Left kidney (tissue), 2 donors: Measurements from ENCODE around the gene TMEM238. TPM values are rescaled to one million over a fixed set of nuclear protein-coding genes. Genes with fewer than 3 reads are reported as not detected.
"Not testable (repeated sequence)": the region's sequence is repeated elsewhere in the genome, so short reads cannot be mapped to it uniquely, and the experiment has no call there.

Experiments
- DNase-seq: peaks from one replicate; pipeline ENCODE4 v3.0.0-alpha.2; 2013
- polyA plus RNA-seq: library from polyadenylated mRNA; unstranded; fragments of 120-200 nt; gene quantifications from one replicate; pipeline ENCODE4 v1.2.1, GENCODE V29; 2013; ENCODE audit not compliant: insufficient read length

Gene TMEM238
- polyA plus RNA-seq, 1 donor: 0.32 TPM

DNA sequence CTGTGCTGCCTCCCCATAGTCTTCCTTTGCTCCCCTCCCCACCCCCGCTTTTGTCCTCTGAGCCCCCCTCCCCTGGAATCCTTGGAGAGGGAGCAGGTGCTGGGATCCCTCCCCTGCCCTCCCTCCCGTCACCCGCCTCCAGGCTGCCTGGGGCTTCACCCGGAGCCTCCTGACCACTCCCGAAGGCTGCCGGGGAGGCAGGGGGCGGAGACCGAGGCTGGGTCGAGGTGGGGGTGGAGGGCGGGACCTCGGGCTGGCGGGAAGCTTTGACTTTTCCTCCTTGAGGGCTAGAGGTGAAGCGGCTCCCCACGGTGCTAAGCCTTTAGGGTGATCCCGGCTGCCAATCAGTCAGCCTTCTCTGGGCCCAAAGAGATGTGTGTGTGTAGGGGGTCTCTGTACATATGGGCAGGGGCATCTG, 42.9 kb downstream of the TMEM238 start:
- peak; percentile 74 for DNase-seq

- no peak for DNase-seq
Measured at GRCh38 chr19:55340784-55341147, 43.3 kb downstream of the TMEM238 start.

GRCh38 chr19:55339889-55340783, 44.0 kb downstream of the TMEM238 start:
- no peak for DNase-seq

- DNase-seq: peak; percentile 100
Measured at GRCh38 chr19:55339105-55339888, 44.8 kb downstream of the TMEM238 start, which contains the start of gene KMT5C. TSS of gene KMT5C (plus strand) at chr19:55339876. CDS start at chr19:55341937, 2,061 bp downstream.

DNA sequence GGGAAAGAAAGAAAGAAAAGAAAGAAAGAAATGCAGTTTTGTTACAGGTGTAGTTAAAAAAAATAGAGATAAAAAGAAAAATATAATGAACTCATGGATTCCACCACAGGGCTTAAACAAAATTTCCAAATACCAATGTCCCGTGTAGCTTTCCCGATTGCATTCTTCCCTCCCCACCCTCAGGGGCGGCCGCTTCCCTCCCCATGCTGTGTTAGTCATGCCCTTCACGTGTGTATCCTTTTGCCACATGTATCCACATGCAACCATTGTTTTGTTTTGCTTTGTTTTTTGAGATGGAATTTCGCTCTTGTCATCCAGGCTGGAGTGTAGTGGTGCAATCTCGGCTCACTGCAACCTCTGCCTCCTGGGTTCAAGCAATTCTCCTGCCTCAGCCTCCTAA, 48.0 kb downstream of the TMEM238 start:
- no peak for DNase-seq

DNA sequence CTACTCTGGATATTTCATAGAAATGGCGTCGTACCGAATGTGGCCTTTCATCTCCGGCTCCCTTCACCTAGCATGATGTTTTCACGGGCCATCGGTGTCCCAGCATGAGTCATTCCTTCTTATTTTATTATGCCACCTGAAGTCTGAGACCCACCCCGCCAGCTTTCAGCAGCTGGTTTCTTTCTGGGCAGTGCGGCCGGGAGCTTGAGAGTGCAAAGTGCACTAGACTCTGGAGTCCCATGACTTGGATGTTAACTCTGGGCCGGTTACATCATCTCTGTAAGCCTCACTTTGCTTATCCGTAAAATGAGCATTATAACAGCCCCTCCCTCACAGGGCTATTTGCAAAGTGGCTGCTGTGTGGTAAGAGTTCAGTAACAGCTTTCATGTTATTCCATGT, 50.2 kb downstream of the TMEM238 start:
- no peak for DNase-seq

GRCh38 chr19:55329791-55330190, 54.3 kb downstream of the TMEM238 start:
- DNase-seq: not testable (repeated sequence)

Other genes with a start within 250 kb of the TMEM238 start
- gene TNNT1, start 235.1 kb downstream of the TMEM238 start, polyA plus RNA-seq: 3.8 TPM
- gene TNNI3, start 226.6 kb downstream of the TMEM238 start, polyA plus RNA-seq: 3.3 TPM
- gene DNAAF3, start 217.7 kb downstream of the TMEM238 start, polyA plus RNA-seq: 7.5 TPM
- gene SYT5, start 204.0 kb downstream of the TMEM238 start, polyA plus RNA-seq: 0.30 TPM
- 0.07 TPM for gene PTPRH, start 174.8 kb downstream of the TMEM238 start, polyA plus RNA-seq
- gene TMEM86B, start 155.5 kb downstream of the TMEM238 start, polyA plus RNA-seq: 2.8 TPM
- gene PPP6R1, start 125.3 kb downstream of the TMEM238 start, polyA plus RNA-seq: 46.0 TPM
- gene HSPBP1, start 104.2 kb downstream of the TMEM238 start, polyA plus RNA-seq: 24.0 TPM
- 14.7 TPM for gene BRSK1, start 100.3 kb downstream of the TMEM238 start, polyA plus RNA-seq
- 1.5 TPM for gene TMEM150B, start 59.0 kb downstream of the TMEM238 start, polyA plus RNA-seq
- gene KMT5C, start 44.4 kb downstream of the TMEM238 start, polyA plus RNA-seq: 24.4 TPM
- gene COX6B2, start 29.6 kb downstream of the TMEM238 start, polyA plus RNA-seq: 0.78 TPM
- 0.17 TPM for gene GARIN5B, start 21.0 kb downstream of the TMEM238 start, polyA plus RNA-seq
- 1.4 TPM for gene IL11, start 13.8 kb downstream of the TMEM238 start, polyA plus RNA-seq
- gene TMEM190, start 7.5 kb downstream of the TMEM238 start, polyA plus RNA-seq: 0.48 TPM
- gene RPL28, start 1.6 kb upstream of the TMEM238 start, polyA plus RNA-seq: 746 TPM
- 43.7 TPM for gene UBE2S, start 23.5 kb upstream of the TMEM238 start, polyA plus RNA-seq
- gene SHISA7, start 59.0 kb upstream of the TMEM238 start, polyA plus RNA-seq: 0.20 TPM
- 30.1 TPM for gene ISOC2, start 77.3 kb upstream of the TMEM238 start, polyA plus RNA-seq
- not detected for gene C19orf85, start 80.5 kb upstream of the TMEM238 start, polyA plus RNA-seq
- gene ZNF628, start 92.3 kb upstream of the TMEM238 start, polyA plus RNA-seq: 2.4 TPM
- gene NAT14, start 100.9 kb upstream of the TMEM238 start, polyA plus RNA-seq: 36.8 TPM
- 1.1 TPM for gene SSC5D, start 104.1 kb upstream of the TMEM238 start, polyA plus RNA-seq
- gene SBK2, start 152.8 kb upstream of the TMEM238 start, polyA plus RNA-seq: 1.1 TPM
- 0.58 TPM for gene SBK3, start 161.3 kb upstream of the TMEM238 start, polyA plus RNA-seq
- gene ZNF579, start 196.6 kb upstream of the TMEM238 start, polyA plus RNA-seq: 16.1 TPM
- 20.7 TPM for gene FIZ1, start 215.2 kb upstream of the TMEM238 start, polyA plus RNA-seq
- gene ZNF524, start 216.0 kb upstream of the TMEM238 start, polyA plus RNA-seq: 5.4 TPM
- gene ZNF865, start 221.4 kb upstream of the TMEM238 start, polyA plus RNA-seq: 6.3 TPM
- gene ZNF784, start 240.3 kb upstream of the TMEM238 start, polyA plus RNA-seq: 10.0 TPM